GM12891 (cell line): ENCODE data around the gene TTC23.
A peak's percentile ranks its signal among the peaks of the same experiment; 100 is the strongest.

Experiments
- DNase-seq: peaks from one replicate; pipeline ENCODE4 v3.0.0; 2011; ENCODE audit warnings: low spot score; ENCODE audit not compliant: insufficient read length
- FAIRE-seq: peaks from 2 replicates; lab custom pipeline; 2011; peaks lifted over from hg19 to GRCh38; lab: Jason Lieb, UNC
- PAX5 ChIP-seq: IDR thresholded peaks from 2 replicates; pipeline ENCODE4 v1.6.1; 2011; ENCODE audit warnings: low read length, moderate library complexity, mild to moderate bottlenecking; ENCODE audit not compliant: insufficient read depth, severe bottlenecking
- POLR2A ChIP-seq: IDR thresholded peaks from 2 replicates; pipeline ENCODE4 v1.6.1; 2011; ENCODE audit warnings: low read depth, low read length, control low read depth
- POLR2AphosphoS5 ChIP-seq: IDR thresholded peaks from 2 replicates; pipeline ENCODE4 v1.6.1; 2011; ENCODE audit warnings: low read depth, low read length, control low read depth
- POU2F2 ChIP-seq: IDR thresholded peaks from 2 replicates; pipeline ENCODE4 v1.6.1; 2011; ENCODE audit warnings: low read depth, mild to moderate bottlenecking, control low read depth, low read length, moderate library complexity
- SPI1 ChIP-seq: IDR thresholded peaks from 2 replicates; pipeline ENCODE4 v1.6.1; 2011; ENCODE audit warnings: low read depth, low read length, control low read depth
- TAF1 ChIP-seq: IDR thresholded peaks from 2 replicates; pipeline ENCODE4 v1.6.1; 2011; ENCODE audit warnings: low read depth, low read length, control low read depth

Gene TTC23

DNA sequence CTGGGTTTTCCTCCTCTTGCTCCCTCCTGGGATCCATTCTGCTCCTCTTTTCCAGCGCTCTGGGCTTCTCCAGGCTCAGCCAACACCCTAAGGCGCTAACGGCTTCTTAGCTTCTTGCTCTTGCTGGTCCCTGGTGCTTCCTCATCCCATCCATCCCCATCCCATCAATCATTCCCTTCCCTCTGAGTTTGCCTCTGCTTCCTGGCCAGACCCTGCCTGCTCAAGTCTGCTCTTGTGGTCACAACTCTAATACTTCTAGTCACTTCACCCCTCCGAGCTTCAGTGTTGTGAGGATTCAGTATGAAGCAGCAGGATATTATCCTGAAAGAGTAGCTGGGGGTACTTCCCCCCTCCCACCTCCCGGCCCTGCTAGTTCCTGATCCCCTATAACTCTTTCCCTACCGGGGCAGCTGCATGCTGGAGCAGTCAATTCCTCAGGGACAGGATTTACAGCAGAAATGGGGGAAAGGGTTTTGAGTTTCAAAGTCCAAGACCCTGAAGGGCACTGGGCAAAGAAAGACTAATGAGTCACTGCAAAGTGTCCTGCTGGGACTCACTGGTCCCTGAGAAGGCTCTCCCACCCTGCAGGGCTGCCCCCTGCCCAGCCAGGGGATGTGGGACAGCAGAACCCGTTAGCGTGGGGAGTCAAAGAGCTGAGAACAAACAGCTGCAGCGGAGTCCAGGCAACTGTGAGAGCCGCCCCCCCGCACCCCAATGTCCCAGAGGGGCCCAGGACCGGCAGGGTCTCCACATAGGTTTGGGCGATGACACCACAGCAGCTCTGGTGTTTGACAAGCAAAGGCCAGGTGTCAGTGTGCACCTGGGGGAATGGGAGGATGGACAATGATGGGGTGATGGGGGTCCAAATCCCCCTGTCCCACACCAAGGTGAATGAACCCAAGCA, 146.8 kb downstream of the TTC23 start:
- no peak for FAIRE-seq
- no peak for DNase-seq
- TF ChIP-seq TAF1 = no peak
- no peak for TF ChIP-seq PAX5
- TF ChIP-seq POLR2A = no peak
- TF ChIP-seq SPI1 = no peak
- TF ChIP-seq POU2F2 = no peak
- TF ChIP-seq POLR2AphosphoS5 = no peak

DNA sequence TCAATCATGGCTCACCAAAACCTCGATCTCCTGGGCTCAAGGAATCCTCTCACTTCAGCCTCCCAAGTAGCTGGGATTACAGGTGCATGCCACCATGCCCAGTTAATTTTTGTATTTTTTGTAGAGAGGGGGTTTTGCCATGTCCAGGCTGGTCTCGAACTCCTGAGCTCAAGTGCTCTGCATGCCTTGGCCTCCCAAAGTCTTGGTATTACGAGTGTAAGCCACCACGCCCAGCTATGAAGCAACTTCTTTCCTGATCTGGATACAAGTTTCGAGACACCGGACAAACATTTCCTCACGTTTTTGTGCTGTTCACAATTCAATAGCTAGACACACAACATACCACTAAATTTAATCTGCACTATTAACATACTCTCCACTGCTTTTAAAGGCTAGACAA, 147.9 kb downstream of the TTC23 start:
- DNase-seq (no peak), FAIRE-seq (no peak)
- TF ChIP-seq POU2F2 = no peak
- no peak for TF ChIP-seq POLR2AphosphoS5
- TF ChIP-seq PAX5 = no peak
- no peak for TF ChIP-seq SPI1
- TF ChIP-seq TAF1 = no peak
- TF ChIP-seq POLR2A = no peak

DNA sequence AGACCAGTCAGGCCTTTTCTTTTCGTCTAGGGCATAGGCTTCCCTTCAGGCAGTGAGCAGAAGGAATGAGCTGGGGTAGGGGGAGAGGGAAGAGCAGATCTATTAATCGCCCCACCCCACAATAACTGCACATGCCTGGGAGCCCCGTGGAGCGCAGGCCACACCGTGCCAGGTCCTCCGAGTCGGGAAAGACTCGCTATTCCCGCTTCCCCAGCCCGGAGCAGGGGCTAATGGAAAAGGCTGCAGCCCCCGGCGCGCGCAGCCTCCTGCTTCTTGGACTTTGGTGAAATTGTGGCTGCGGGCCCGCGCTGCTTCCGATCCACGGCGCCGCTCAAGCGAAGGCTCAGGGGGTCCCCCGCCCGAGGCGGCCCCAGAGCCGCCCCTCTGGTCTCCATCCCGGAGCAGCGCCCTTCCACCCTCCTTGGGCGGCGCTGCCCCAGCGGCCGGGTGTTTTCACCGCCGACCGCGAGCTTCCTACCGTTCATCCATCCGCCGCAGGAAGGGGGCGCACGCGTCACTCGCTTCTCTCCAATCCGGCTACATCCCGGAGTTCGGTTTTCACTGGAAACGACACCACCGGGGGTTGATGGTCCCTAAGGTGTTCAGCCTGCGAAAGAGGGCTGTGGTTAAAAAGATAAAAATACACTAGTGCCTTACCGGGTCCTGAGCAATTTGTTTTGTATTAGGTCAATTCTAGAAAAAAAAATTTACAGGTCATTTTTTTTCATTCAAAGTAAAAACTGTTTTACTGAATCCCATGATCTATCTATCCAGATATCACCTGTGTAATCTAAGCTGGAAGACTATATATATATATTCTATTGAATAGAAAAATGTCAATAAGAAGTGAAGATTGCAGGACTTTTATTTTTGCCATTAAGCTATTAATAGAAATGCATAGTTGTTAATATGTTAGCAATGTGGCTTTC, 148.9 kb downstream of the TTC23 start:
- no peak for TF ChIP-seq POU2F2
- no peak for TF ChIP-seq POLR2A
- TF ChIP-seq POLR2AphosphoS5 = no peak
- no peak for TF ChIP-seq SPI1
- TF ChIP-seq PAX5 = no peak
- no peak for TF ChIP-seq TAF1
- FAIRE-seq (peak; percentile 60), DNase-seq (peak; percentile 35)

DNA sequence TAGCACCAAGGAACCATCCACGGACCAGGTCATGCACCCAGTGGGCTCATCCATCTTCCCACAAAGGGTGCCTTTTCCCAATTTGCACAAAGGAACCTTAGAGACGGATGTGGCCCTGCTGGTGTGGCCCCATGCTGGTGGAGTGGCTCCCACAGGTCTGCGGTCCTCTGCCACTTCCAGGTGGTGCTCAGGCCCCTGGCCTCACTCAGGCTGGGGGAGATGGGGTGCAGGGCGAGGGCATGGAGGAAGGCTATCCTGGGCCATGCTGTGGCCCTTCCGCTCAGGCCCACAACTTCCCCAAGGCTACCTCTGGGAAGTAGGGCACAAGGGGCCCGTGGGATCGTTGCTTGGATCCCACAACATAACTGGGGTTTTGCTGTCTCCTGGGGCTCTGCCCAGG, 149.7 kb downstream of the TTC23 start:
- FAIRE-seq (no peak), DNase-seq (no peak)
- TF ChIP-seq TAF1 = no peak
- no peak for TF ChIP-seq POU2F2
- TF ChIP-seq POLR2AphosphoS5 = no peak
- TF ChIP-seq POLR2A = no peak
- TF ChIP-seq SPI1 = no peak
- no peak for TF ChIP-seq PAX5

DNA sequence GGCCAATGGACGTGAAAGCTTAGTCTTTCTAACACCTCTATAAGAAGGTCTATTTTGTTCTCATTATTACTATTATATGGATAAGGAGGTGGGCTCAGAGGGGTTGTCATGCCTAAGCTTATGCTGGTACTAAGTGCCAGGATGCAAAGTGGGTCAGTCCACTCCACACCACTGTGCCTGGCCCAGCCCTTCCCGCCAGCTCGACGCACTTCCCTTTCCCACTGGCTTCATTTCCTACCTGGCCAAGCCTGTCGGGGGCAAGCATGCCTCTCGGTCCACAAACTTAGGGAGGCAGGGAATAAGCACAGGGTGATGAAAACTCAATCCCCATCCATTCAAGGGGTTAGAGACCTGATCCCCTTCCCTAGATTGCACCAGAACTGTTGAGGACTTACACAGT, 150.4 kb downstream of the TTC23 start:
- DNase-seq (no peak), FAIRE-seq (no peak)
- no peak for TF ChIP-seq POLR2AphosphoS5

DNA sequence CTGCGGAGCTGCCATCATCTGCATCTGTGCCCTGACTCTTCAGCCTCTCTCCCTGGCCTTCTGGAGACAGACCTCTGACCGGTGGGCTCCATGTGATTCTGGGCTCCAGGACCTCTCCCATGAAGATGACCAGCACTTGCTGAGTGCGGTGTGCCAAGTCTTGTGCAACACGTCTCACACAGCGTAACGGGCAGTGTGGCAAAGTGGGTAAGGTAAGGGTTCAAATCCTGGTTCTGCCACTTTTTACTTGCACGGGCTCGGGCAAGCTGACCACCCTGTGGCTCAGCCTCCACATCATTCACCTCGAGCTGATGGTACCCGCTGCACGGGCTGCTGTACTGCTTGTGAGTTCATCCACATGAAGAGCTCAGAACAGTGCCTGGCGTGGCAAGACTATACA, 151.0 kb downstream of the TTC23 start:
- no peak for DNase-seq
- no peak for FAIRE-seq
- TF ChIP-seq SPI1 = no peak
- no peak for TF ChIP-seq PAX5
- no peak for TF ChIP-seq POLR2A
- no peak for TF ChIP-seq TAF1
- no peak for TF ChIP-seq POU2F2
- TF ChIP-seq POLR2AphosphoS5 = no peak

DNA sequence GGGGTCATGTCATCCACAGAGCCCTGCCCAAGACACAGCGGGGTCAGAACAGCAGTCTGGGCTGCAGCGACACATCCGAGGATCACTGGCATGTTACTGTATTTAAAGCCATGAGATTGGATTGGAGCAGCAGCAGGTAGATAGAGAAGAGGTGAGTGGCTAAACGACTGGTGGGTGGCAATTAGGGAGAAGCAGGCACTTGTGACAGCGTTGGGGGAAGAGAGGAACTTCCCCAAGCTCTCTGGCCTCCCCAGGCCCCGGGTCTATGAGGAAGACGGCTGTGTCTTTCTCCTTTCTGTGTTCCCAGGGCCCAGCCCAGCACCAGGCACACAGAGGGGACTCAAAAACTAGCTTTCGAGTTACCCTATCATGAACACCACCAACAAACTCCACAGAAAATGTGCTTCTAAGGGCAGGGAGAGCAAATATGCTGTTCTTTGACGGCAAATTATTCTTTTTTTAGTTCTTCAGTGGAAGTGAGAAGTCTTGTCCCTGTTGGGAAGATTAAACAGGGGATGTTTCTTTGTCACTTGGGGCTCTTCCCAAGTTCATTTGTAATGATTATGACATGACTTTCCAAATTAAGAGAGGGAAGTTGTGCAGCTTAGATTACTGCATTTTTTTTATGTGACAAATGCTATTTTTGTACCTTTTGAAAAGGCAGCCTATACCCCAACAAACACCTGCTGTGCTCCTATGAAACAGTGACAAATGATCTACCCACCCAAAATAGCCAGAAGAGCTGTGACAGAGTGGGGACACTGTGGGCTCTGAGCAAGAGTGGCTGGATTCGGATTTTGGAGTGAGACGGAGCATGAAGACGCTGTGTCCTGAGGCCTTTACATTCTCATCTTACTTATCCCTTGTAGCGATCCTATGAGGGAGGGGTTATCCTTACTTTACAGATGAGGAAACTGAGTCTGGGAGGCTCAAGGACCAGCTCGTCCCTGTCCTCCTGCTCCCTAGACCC, 151.7 kb downstream of the TTC23 start:
- no peak for DNase-seq
- TF ChIP-seq POU2F2 (no peak), POLR2AphosphoS5 (no peak), PAX5 (no peak), TAF1 (no peak), POLR2A (no peak), SPI1 (no peak)
- FAIRE-seq = no peak

DNA sequence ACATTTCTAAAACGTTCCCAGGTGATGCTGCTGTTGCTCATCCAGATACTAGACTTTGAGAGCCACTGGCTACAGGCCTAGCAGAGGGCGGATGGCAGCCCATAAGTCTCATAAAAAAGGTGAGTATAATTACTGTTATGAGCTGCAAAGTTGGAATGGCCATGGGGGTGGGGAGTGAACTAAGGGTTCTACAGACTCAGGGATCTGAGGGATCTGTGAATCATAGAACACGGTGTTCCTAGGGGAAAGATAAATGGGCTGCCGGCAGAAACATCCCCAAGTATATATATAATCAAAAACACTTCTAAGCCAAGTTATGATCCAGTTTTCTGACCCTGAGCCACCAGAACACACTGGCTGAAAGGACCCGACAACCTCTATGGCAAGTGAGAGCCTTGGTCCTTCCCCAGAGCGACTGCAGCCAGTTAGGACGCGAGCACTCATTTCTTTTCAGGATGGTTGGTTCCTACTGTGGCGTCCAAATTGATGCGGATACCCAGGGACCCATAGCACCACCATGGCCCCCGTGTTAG, 152.4 kb downstream of the TTC23 start:
- FAIRE-seq (no peak), DNase-seq (no peak)
- TF ChIP-seq SPI1 (no peak), PAX5 (no peak), POLR2A (no peak), TAF1 (no peak), POLR2AphosphoS5 (no peak), POU2F2 (no peak)
